HepG2 (cell line): ENCODE results near the gene ALMS1. TPM values are rescaled to one million over a fixed set of nuclear protein-coding genes. Genes with fewer than 3 reads are reported as not detected.
A peak's percentile ranks its signal among the peaks of the same experiment; 100 is the strongest.

Experiments used
- AKNA ChIP-seq: sonication (generic); formaldehyde crosslinking; IDR thresholded peaks from 2 replicates; pipeline ENCODE4 v1.4.0; 2020; ENCODE audit warnings: missing genetic modification reagents, borderline replicate concordance
- ARNT ChIP-seq: fragments of 450-650 bp; IDR thresholded peaks from 2 replicates; pipeline ENCODE4 v1.6.1; 2017
- KLF16 ChIP-seq, 2 experiments: sonication (generic) in 1 of 2; formaldehyde crosslinking in 1 of 2; IDR thresholded peaks; 2 replicates each; pipeline versions ENCODE4 v1.6.1 to v1.8.0; 2016 to 2023; ENCODE audit warnings: missing genetic modification reagents in 2 of 2, missing compliant biosample characterization in 1 of 2
- ZBTB21 ChIP-seq: sonication (generic); formaldehyde crosslinking; IDR thresholded peaks from 2 replicates; pipeline ENCODE4 v1.4.0; 2020; ENCODE audit warnings: missing genetic modification reagents
- ZNF143 ChIP-seq: sonication (generic); formaldehyde crosslinking; IDR thresholded peaks from 2 replicates; pipeline ENCODE4 v1.4.0; 2020; ENCODE audit warnings: missing genetic modification reagents
- ZNF598 ChIP-seq: sonication (generic); formaldehyde crosslinking; IDR thresholded peaks from 2 replicates; pipeline ENCODE4 v1.5.1; 2020; ENCODE audit warnings: mild to moderate bottlenecking, missing genetic modification reagents, borderline replicate concordance
- ZNF615 ChIP-seq: sonication (generic); formaldehyde crosslinking; IDR thresholded peaks from 2 replicates; pipeline ENCODE4 v1.5.0; 2020; ENCODE audit warnings: mild to moderate bottlenecking, missing genetic modification reagents, borderline replicate concordance
- ZNF644 ChIP-seq: IDR thresholded peaks from 2 replicates; pipeline ENCODE4 v1.6.1; 2016; ENCODE audit warnings: low read depth
- ZNF746 ChIP-seq: sonication (generic); formaldehyde crosslinking; IDR thresholded peaks from 2 replicates; pipeline ENCODE4 v1.8.0; 2022; ENCODE audit warnings: mild to moderate bottlenecking, missing genetic modification reagents
- ZNF766 ChIP-seq: sonication (generic); formaldehyde crosslinking; IDR thresholded peaks from 2 replicates; pipeline ENCODE4 v1.5.0; 2020; ENCODE audit warnings: missing genetic modification reagents, borderline replicate concordance
- polyA plus RNA-seq, 8 experiments: library from polyadenylated mRNA; depleted of rRNA in 3 of 8; stranded (reverse) in 7 of 8; unstranded in 1 of 8; fragments of >200 nt; fragmentation: Illumina TruSeq in 4 of 8; extraction: Trizol in 4 of 8; gene quantifications; 2 replicates each; pipeline versions ENCODE4 v1.2.1 to v1.2.3, GENCODE V29; 2011 to 2016; ENCODE audit warnings: low read depth in 4 of 8, missing spikeins in 1 of 8, mixed read lengths in 1 of 8; ENCODE audit not compliant: insufficient read depth in 1 of 8
- total RNA-seq, 5 experiments: library from RNA; depleted of rRNA; stranded (reverse); fragments of >200 nt; fragmentation: Illumina TruSeq; extraction: Trizol; gene quantifications; 2 replicates each; pipeline ENCODE4 v1.2.3, GENCODE V29; 2016; ENCODE audit warnings: low read depth in 1 of 5
- TF ChIP-seq, protein P1 (sequence below): sonication (generic); formaldehyde crosslinking; IDR thresholded peaks from 2 replicates; pipeline ENCODE4 v1.4.0; 2020; ENCODE audit warnings: mild to moderate bottlenecking, missing genetic modification reagents, borderline replicate concordance
- TF ChIP-seq, protein P2 (sequence below): sonication (generic); formaldehyde crosslinking; IDR thresholded peaks from 2 replicates; pipeline ENCODE4 v1.8.1; 2023; ENCODE audit warnings: mild to moderate bottlenecking, missing genetic modification reagents
- TF ChIP-seq, protein P3 (sequence below): sonication (generic); formaldehyde crosslinking; conservative IDR thresholded peaks from 2 replicates; pipeline ENCODE4 v1.4.0; 2020; ENCODE audit warnings: mild to moderate bottlenecking, missing genetic modification reagents, moderate library complexity

Gene ALMS1
- total and polyA plus RNA-seq, 2 of the 13 experiments (the other 11 are each of a cell fraction or from before 2014, with no cell fraction given) = 12.9 to 21.2 TPM

- TF ChIP-seq ZNF766 (CRISPR knock-in tag) (peak; percentile 87), ZNF143 (peak; percentile 85), AKNA (CRISPR knock-in tag) (no peak), KLF16 (CRISPR knock-in tag; IDR thresholded peaks at IDR 0.05) (peak in 1 of 2 experiments; percentile 73; a peak in 1 of 4 replicates), ZBTB21 (CRISPR knock-in tag) (0 out of 2 replicates have a peak, but pooled peaks have one; percentile 43), ZNF598 (CRISPR knock-in tag) (peak; percentile 63; the same call in 1 of the 2 replicates), ZNF615 (CRISPR knock-in tag) (no peak), ZNF746 (CRISPR knock-in tag) (peak; percentile 84; the same call in 1 of the 2 replicates), ARNT (no peak), ZNF644 (CRISPR knock-in tag) (0 out of 2 replicates have a peak, but pooled peaks have one; percentile 31)
- TF ChIP-seq, protein P1, sequence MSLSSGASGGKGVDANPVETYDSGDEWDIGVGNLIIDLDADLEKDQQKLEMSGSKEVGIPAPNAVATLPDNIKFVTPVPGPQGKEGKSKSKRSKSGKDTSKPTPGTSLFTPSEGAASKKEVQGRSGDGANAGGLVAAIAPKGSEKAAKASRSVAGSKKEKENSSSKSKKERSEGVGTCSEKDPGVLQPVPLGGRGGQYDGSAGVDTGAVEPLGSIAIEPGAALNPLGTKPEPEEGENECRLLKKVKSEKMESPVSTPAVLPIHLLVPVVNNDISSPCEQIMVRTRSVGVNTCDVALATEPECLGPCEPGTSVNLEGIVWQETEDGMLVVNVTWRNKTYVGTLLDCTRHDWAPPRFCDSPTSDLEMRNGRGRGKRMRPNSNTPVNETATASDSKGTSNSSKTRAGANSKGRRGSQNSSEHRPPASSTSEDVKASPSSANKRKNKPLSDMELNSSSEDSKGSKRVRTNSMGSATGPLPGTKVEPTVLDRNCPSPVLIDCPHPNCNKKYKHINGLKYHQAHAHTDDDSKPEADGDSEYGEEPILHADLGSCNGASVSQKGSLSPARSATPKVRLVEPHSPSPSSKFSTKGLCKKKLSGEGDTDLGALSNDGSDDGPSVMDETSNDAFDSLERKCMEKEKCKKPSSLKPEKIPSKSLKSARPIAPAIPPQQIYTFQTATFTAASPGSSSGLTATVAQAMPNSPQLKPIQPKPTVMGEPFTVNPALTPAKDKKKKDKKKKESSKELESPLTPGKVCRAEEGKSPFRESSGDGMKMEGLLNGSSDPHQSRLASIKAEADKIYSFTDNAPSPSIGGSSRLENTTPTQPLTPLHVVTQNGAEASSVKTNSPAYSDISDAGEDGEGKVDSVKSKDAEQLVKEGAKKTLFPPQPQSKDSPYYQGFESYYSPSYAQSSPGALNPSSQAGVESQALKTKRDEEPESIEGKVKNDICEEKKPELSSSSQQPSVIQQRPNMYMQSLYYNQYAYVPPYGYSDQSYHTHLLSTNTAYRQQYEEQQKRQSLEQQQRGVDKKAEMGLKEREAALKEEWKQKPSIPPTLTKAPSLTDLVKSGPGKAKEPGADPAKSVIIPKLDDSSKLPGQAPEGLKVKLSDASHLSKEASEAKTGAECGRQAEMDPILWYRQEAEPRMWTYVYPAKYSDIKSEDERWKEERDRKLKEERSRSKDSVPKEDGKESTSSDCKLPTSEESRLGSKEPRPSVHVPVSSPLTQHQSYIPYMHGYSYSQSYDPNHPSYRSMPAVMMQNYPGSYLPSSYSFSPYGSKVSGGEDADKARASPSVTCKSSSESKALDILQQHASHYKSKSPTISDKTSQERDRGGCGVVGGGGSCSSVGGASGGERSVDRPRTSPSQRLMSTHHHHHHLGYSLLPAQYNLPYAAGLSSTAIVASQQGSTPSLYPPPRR (CRISPR knock-in tag) = peak; percentile 72; the same call in 1 of the 2 replicates
- TF ChIP-seq, protein P2, sequence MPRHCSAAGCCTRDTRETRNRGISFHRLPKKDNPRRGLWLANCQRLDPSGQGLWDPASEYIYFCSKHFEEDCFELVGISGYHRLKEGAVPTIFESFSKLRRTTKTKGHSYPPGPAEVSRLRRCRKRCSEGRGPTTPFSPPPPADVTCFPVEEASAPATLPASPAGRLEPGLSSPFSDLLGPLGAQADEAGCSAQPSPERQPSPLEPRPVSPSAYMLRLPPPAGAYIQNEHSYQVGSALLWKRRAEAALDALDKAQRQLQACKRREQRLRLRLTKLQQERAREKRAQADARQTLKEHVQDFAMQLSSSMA = peak; percentile 87; the same call in 1 of the 2 replicates
- TF ChIP-seq, protein P3, sequence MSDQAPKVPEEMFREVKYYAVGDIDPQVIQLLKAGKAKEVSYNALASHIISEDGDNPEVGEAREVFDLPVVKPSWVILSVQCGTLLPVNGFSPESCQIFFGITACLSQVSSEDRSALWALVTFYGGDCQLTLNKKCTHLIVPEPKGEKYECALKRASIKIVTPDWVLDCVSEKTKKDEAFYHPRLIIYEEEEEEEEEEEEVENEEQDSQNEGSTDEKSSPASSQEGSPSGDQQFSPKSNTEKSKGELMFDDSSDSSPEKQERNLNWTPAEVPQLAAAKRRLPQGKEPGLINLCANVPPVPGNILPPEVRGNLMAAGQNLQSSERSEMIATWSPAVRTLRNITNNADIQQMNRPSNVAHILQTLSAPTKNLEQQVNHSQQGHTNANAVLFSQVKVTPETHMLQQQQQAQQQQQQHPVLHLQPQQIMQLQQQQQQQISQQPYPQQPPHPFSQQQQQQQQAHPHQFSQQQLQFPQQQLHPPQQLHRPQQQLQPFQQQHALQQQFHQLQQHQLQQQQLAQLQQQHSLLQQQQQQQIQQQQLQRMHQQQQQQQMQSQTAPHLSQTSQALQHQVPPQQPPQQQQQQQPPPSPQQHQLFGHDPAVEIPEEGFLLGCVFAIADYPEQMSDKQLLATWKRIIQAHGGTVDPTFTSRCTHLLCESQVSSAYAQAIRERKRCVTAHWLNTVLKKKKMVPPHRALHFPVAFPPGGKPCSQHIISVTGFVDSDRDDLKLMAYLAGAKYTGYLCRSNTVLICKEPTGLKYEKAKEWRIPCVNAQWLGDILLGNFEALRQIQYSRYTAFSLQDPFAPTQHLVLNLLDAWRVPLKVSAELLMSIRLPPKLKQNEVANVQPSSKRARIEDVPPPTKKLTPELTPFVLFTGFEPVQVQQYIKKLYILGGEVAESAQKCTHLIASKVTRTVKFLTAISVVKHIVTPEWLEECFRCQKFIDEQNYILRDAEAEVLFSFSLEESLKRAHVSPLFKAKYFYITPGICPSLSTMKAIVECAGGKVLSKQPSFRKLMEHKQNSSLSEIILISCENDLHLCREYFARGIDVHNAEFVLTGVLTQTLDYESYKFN (CRISPR knock-in tag) = no peak; the same call in 1 of the 2 replicates
These were observed at the start of gene ALMS1 (continued) for GRCh38 chr2:73385504-73386341.
